ENCODE results near the gene RTL10.
"Not testable (repeated sequence)": the region's sequence is repeated elsewhere in the genome, so short reads cannot be mapped to it uniquely, and the experiment has no call there.

Gene RTL10

DNA sequence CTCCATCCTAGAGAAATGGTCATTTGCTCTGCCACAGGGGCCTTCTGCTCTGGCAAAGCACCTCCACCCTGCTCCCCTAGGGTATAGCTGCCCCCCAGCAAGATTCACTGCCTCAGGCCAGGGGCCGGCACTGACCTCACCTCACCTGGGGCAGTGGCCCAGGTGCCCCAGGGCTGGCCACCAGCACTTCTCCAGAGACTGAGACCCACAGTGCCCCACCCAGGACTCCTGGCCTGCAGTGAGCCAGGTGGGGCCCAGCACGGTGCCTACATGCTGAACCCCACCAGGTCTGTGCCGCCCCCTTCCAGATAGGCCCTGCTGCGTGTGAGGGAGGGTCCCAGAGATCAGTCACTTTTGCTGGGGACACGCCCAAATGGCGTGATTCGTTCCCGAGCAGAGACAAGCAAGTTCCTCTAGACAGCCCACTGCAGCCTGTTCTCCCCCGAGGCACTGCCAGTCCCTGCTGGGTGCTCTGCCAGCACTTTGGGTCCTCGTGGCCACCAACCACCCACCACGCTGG, 10.8 kb downstream of the RTL10 start:
- DNase-seq (ENCODE audit: low read depth in 3 of 3) = no peak

- DNase-seq (ENCODE audit: low read depth in 3 of 3) = no peak
These were observed 11.4 kb downstream of the RTL10 start for GRCh38 chr22:19843107-19843856.

DNA sequence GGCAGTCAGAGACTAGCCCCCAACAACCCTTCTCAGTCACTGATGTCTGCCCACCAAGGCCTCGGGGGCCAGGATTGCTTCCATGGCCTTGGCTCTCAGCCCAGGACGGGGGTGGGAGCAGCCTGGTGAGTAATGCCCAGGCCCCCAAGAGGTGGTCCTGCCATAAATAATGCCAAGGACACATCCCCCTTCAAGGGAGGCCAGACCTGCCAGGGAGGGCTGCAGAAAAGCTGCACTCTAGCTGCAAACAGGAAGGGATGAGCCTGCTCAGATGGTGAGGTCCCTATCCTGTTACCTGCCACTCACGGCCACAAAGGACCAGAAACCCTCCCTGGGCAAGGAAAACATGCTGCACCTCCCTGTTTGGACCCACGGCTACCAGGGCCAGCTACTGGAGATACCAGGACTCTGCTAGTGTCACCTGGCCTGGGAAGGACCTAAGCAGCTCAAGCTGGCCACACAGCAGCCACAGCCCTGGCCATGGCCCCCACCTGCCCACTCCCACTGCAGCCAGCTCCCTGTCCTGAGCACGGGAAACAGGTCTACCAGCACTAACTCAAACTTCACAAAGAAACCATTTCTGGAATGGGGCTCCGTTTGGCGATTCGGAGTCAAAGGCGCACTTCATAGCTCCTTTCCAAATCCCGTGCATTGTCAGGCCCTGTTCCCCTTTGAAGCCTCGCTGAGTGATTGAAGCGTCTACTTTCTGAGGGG, 12.1 kb downstream of the RTL10 start:
- no peak for DNase-seq (ENCODE audit: low read depth in 3 of 3)

DNA sequence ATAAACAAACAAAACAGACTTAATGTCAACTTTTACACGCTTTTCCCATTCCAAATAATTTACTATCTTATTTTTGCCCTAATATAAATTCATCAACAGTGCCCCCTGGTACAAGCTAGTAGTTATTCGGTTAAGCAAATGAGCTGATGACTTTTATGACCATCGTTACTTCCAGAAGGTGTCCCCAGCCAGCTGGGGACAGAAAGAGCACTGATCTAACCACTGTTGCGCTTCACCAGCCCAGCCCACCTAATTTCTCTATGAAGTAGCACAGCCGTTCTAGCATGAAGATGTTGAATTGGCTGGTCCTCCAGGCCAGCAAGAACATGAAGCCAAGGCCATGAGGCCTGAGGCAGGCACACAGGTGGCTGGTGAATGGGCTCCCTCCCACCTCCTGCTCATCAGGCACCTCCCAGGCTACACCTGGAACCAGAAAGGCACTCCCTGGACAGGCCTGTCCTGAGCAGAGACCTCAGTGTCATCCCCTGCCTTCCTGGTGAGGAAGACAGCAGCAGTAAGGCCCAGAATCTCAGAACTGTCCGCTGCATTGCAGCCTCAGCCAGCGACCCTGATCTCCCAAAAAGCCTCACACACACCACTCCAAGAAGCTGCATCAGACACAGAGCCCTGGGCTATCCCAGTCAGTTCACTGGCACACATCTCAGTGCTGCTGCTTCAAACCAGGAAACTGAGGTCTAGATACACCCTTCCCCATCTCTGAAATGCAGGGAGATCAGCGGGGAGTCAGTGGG, 12.9 kb downstream of the RTL10 start:
- DNase-seq (ENCODE audit: low read depth in 3 of 3) = no peak

- DNase-seq (ENCODE audit: low read depth in 3 of 3) = no peak
These were observed 13.6 kb downstream of the RTL10 start for GRCh38 chr22:19840955-19841640.

- DNase-seq (ENCODE audit: low read depth in 3 of 3) = no peak
These were observed 14.6 kb downstream of the RTL10 start for GRCh38 chr22:19840059-19840458.

DNA sequence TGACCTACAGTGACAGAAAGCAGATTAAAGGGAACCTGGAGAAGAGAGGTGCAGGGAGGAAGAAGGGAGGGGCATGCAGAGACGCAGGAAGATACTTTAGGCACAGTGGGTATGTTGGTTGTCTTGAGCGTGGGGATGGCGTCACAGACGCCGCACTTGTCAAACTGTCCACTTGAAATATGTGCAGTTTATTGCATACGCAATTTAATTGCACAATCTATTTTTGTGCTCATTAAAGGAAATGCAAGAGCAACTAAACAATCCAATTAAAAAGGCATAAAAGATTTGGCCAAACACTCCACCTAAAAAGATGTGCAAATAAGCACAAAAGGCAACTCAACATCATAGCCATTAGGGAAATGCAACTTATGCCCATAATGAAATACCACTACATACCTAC, 16.8 kb downstream of the RTL10 start:
- no peak for DNase-seq (ENCODE audit: low read depth in 3 of 3)

- no peak for DNase-seq (ENCODE audit: low read depth in 3 of 3)
These were observed 18.2 kb downstream of the RTL10 start for GRCh38 chr22:19836512-19836911.

DNA sequence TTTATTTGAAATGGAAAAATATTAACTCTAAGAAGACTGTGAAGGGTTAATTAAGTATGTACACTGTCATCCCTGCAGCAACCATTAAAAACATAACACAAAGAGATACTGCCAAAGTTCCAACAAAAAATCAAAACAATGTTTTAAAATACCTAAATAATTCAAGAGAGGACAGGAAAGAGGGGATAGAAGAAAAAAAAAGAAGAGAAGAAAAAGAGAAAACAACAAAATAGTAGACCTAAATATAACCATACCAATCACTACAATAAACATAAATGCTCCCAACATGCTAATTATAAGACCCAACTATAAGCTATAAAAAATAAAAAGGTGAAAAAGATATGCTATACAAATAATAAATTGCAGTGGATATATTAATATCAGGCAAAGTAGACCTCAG, 20.1 kb downstream of the RTL10 start:
- DNase-seq (ENCODE audit: low read depth in 3 of 3) = no peak

DNA sequence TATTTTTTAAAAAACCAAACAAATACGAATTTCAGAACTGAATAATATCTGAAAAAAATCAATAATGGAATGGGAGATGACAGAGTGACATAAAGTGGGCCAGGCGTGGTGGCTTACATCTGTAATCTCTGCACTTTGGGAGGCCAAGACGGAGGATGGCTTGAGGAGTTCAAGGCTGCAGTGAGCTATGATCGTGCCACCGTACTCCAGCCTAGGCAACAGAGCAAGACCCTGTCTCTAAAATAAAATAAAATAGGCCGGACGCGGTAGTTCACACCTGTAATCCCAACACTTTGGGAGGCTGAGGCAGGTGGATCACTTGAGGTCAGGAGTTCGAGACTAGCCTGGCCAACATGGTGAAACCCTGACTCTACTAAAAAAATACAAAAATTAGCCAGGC, 21.3 kb downstream of the RTL10 start:
- DNase-seq (ENCODE audit: low read depth in 3 of 3) = not testable (repeated sequence)

DNA sequence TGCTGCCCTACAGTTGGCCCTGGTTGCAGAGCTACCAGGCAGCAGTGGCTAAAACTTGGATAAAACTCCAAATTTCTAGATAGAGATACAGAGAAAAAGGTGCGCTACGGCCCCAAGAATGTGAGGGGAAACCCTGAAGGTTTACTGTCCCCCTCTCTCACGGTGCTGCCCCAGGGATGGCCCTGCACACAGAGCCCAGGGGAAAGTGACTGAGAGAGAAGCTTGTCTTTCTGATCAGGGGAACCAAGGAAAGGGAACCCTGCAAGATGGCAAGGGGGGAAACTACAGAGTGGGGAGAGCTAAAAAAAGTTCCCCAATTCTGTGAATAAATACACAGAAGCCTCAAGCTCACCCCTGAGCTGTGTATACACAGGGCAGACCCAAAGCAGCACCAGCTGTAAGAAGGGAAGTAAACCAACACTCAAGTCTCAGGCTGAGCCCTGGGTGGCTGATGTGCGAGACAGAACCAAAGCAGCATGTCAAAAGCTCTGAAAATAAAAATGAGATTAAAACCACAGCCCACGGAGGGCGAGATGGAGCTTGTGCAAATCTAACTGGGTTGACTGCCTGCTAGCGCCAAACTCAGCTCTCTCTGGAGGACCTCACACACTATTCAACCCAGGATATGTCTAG, 22.1 kb downstream of the RTL10 start:
- DNase-seq (ENCODE audit: low read depth in 3 of 3) = no peak

DNA sequence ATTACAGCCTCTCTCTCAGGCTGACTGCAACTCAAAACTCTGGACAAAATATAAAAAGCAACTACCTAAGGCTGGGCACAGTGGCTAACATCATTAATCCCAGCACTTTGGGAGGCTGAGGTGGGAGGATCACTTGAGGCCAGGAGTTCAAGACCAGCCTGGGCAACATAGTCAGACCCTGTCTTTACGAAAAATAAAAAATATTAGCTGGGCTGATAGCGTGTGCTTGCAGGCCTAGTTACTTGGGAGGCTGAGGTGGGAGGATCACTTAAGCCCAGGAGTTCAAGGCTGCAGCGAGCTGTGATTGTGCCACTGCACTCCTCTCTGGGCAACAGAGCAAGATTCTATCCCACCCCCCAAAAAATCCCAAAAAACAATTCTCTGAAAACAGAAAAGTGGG, 22.7 kb downstream of the RTL10 start:
- not testable (repeated sequence) for DNase-seq (ENCODE audit: low read depth in 3 of 3)

- DNase-seq (ENCODE audit: low read depth in 3 of 3) = no peak
These were observed 23.7 kb downstream of the RTL10 start for GRCh38 chr22:19831016-19831415.

DNA sequence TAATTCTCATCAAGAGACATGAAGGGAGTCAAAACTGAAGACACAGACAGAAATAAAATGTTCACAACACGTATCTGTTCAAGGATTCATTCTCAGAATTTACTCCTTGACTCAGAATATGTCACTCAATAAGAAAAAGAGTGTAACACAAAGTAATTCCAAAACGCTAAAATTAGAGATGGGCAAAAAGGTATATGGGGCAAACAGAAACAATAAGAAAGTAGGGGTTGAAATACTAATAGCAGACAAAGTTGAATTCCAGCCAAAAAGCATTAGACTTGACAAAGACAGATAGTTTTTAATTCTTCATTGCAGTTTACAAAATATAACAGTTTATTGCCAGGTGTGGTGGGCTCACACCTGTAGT, 26.7 kb downstream of the RTL10 start:
- no peak for DNase-seq (ENCODE audit: low read depth in 3 of 3)

DNA sequence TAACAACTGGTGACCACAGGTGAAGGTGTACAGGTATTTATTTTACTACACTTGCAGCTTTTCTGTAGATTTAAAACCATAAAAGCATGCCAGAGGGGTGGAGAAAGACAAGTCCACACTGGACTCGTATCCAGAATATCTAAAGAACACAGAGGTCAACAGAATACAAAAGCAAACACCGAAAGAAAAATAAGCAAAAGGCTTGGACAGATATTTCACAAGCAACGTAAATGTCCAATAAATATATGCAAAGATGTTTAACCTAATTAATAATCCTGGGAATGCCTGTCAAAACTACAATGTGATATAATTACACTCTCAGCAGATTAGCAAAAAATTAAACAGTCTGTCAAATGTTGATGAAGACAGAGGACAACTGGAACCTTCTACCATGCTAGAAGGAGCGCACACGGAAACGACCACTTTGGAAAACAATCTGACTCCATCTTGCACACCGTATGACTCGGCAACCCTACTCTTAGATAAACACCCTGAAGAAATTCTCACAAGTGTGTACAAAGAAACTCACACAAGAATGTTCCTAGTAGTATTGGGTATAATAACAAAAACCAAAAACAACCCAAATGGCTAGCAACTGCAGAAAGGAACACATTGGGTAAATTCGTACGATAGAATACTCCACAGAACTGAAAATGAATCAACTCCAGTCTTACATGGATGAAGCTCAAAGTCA, 27.2 kb downstream of the RTL10 start:
- no peak for DNase-seq (ENCODE audit: low read depth in 3 of 3)

DNA sequence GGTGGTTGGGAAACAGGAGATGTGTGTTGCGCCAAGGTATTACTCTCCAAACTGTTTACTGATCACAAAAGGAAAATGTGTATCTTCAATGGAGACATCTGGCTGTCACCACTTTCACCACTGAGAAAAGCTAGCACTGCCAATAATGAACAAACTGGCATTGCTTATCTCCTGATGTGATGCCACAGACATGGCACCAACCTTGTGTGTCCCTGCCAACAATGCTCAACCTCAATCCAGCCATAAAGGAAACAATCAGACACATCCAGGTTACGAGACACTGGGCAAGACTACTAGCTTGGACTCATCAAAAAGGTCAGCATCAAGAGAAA, 28.1 kb downstream of the RTL10 start:
- DNase-seq (ENCODE audit: low read depth in 3 of 3) = no peak

GRCh38 chr22:19825904-19826618, 28.6 kb downstream of the RTL10 start:
- DNase-seq (ENCODE audit: low read depth in 3 of 3) = no peak

DNA sequence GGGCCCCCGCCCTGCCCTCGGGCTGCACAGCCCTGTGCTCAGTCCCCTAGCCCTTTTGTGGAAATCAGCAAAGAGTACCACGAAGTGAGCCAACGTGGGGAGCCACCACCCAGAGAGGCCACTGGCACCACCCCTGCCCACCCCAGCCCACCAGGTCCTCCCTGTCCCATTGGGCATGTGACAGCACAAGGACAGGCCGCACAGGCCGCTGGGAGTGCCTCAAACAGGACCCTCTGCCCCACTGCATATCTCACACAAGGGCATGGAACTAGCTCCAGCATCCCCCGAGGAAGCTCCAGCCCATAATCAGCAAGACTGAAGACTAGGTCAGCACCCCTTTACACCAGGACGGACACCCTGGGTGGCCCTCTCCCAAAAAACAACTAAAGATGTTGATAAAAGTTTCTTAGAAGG, 29.7 kb downstream of the RTL10 start:
- no peak for DNase-seq (ENCODE audit: low read depth in 3 of 3)

GRCh38 chr22:19824212-19824925, 30.3 kb downstream of the RTL10 start:
- no peak for DNase-seq (ENCODE audit: low read depth in 3 of 3)

- DNase-seq (ENCODE audit: low read depth in 3 of 3) = no peak
These were observed 30.8 kb downstream of the RTL10 start for GRCh38 chr22:19823902-19824211.
